ENCODE data around the gene LDLR. TPM values are rescaled to one million over a fixed set of nuclear protein-coding genes. Genes with fewer than 3 reads are reported as not detected.
A peak's percentile ranks its signal among the peaks of the same experiment; 100 is the strongest.

Gene LDLR
- total and polyA plus RNA-seq, 2 donors (not counting 1 experiment from before 2014, with no cell fraction given) = 187 to 427 TPM

GRCh38 chr19:11166281-11167142 is 77.2 kb downstream of the LDLR start:
- peak in 1 of 2 donors; percentile 50 for DNase-seq (ENCODE audit: low read depth in 2 of 2)
- Histone ChIP-seq H2AFZ (ENCODE audit: low read length) (no peak overlapping the region), H3K36me3 (ENCODE audit: control insufficient read depth, insufficient read depth, low read length) (peaks cover 16% of the 10 kb centered on the region), H4K20me1 (ENCODE audit: control insufficient read depth, extremely low read depth, insufficient read depth, low read length) (no peaks in the 10 kb centered on the region), H3K4me2 (ENCODE audit: extremely low read depth, insufficient read depth, low read length) (peak overlapping the region; percentile 76), H3K27me3 (ENCODE audit: control insufficient read depth, insufficient read depth, low read length) (no peaks in the 10 kb centered on the region), H3K4me3 (replicated peaks in 1 of 4; ENCODE audit: control extremely low read depth in 1 of 4, insufficient read depth in 1 of 4, low read depth in 3 of 4, low read length in 4 of 4) (peak overlapping the region in 1 of 4 experiments; percentile 14), H3K27ac (ENCODE audit: insufficient read depth, low read length) (peak overlapping the region; percentile 90), H3K4me1 (ENCODE audit: control insufficient read depth, extremely low read depth, insufficient read depth, low read length) (peaks cover 53% of the 10 kb centered on the region), H3K9me3 (ENCODE audit: control insufficient read depth, insufficient read depth, low read depth, low read length) (no peaks in the 10 kb centered on the region), H3K79me2 (ENCODE audit: control insufficient read depth, insufficient read depth, low read length) (peaks cover 2% of the 10 kb centered on the region), H3K9ac (ENCODE audit: insufficient read depth, low read length) (peak overlapping the region; percentile 45)
- TF ChIP-seq CTCF (conservative IDR thresholded peaks at IDR 0.05 in 1 of 2, IDR thresholded peaks at IDR 0.05 in 1 of 2; ENCODE audit: low read depth in 1 of 2, low read length in 2 of 2) = no peak
- no peak for TF ChIP-seq EZH2 (IDR thresholded peaks at IDR 0.05; ENCODE audit: low read length, missing control alignments)

GRCh38 chr19:11168568-11168967 is 79.3 kb downstream of the LDLR start:
- Histone ChIP-seq H3K4me3 (replicated peaks in 1 of 4; ENCODE audit: control extremely low read depth in 1 of 4, insufficient read depth in 1 of 4, low read depth in 3 of 4, low read length in 4 of 4) (no peak overlapping the region), H3K9ac (ENCODE audit: insufficient read depth, low read length) (no peak overlapping the region), H3K4me2 (ENCODE audit: extremely low read depth, insufficient read depth, low read length) (peak overlapping the region; percentile 27), H3K9me3 (ENCODE audit: control insufficient read depth, insufficient read depth, low read depth, low read length) (no peaks in the 10 kb centered on the region), H3K27me3 (ENCODE audit: control insufficient read depth, insufficient read depth, low read length) (no peaks in the 10 kb centered on the region), H3K27ac (ENCODE audit: insufficient read depth, low read length) (peak overlapping the region; percentile 85), H4K20me1 (ENCODE audit: control insufficient read depth, extremely low read depth, insufficient read depth, low read length) (no peaks in the 10 kb centered on the region), H3K36me3 (ENCODE audit: control insufficient read depth, insufficient read depth, low read length) (peaks cover 27% of the 10 kb centered on the region), H3K79me2 (ENCODE audit: control insufficient read depth, insufficient read depth, low read length) (peaks cover 2% of the 10 kb centered on the region), H2AFZ (ENCODE audit: low read length) (no peak overlapping the region), H3K4me1 (ENCODE audit: control insufficient read depth, extremely low read depth, insufficient read depth, low read length) (peaks cover 53% of the 10 kb centered on the region)
- DNase-seq (ENCODE audit: low read depth in 2 of 2) = peak; percentile 93 to 95
- no peak for TF ChIP-seq EZH2 (IDR thresholded peaks at IDR 0.05; ENCODE audit: low read length, missing control alignments)
- TF ChIP-seq CTCF (conservative IDR thresholded peaks at IDR 0.05 in 1 of 2, IDR thresholded peaks at IDR 0.05 in 1 of 2; ENCODE audit: low read depth in 1 of 2, low read length in 2 of 2) = no peak

GRCh38 chr19:11169896-11170678 is 80.8 kb downstream of the LDLR start:
- DNase-seq (ENCODE audit: low read depth in 2 of 2) = peak in 1 of 2 donors; percentile 42
- H3K27ac ChIP-seq (ENCODE audit: insufficient read depth, low read length) = peak overlapping the region; percentile 61
- no peak overlapping the region for H2AFZ ChIP-seq (ENCODE audit: low read length)
- no peaks in the 10 kb centered on the region for H3K9me3 ChIP-seq (ENCODE audit: control insufficient read depth, insufficient read depth, low read depth, low read length)
- peaks cover 35% of the 10 kb centered on the region for H3K36me3 ChIP-seq (ENCODE audit: control insufficient read depth, insufficient read depth, low read length)
- peaks cover 46% of the 10 kb centered on the region for H3K4me1 ChIP-seq (ENCODE audit: control insufficient read depth, extremely low read depth, insufficient read depth, low read length)
- H3K9ac ChIP-seq (ENCODE audit: insufficient read depth, low read length) = peak overlapping the region; percentile 37
- H3K4me3 ChIP-seq (replicated peaks in 1 of 4; ENCODE audit: control extremely low read depth in 1 of 4, insufficient read depth in 1 of 4, low read depth in 3 of 4, low read length in 4 of 4) = no peak overlapping the region
- H3K4me2 ChIP-seq (ENCODE audit: extremely low read depth, insufficient read depth, low read length) = no peak overlapping the region
- H4K20me1 ChIP-seq (ENCODE audit: control insufficient read depth, extremely low read depth, insufficient read depth, low read length) = no peaks in the 10 kb centered on the region
- no peaks in the 10 kb centered on the region for H3K27me3 ChIP-seq (ENCODE audit: control insufficient read depth, insufficient read depth, low read length)
- peaks cover 4% of the 10 kb centered on the region for H3K79me2 ChIP-seq (ENCODE audit: control insufficient read depth, insufficient read depth, low read length)
- TF ChIP-seq CTCF (conservative IDR thresholded peaks at IDR 0.05 in 1 of 2, IDR thresholded peaks at IDR 0.05 in 1 of 2; ENCODE audit: low read depth in 1 of 2, low read length in 2 of 2) = no peak
- TF ChIP-seq EZH2 (IDR thresholded peaks at IDR 0.05; ENCODE audit: low read length, missing control alignments) = no peak
